K562 (cell line): Measurements from ENCODE around the gene SESN2. TPM values are rescaled to one million over a fixed set of nuclear protein-coding genes. Genes with fewer than 3 reads are reported as not detected.

Source experiments
- CLOCK ChIP-seq: fragments of 250-450 bp; sonication (Bioruptor Pico); IDR thresholded peaks from 2 replicates; pipeline ENCODE4 v1.4.0; 2020; ENCODE audit warnings: mild to moderate bottlenecking, moderate library complexity, borderline replicate concordance
- FOXJ2 ChIP-seq: fragments of 200-800 bp; sonication (Bioruptor generic); IDR thresholded peaks from 2 replicates; pipeline ENCODE4 v1.6.1; 2016; ENCODE audit warnings: missing genetic modification characterization, missing compliant biosample characterization
- FOXO4 ChIP-seq: fragments of 450-650 bp; formaldehyde crosslinking; IDR thresholded peaks from 2 replicates; pipeline ENCODE4 v1.4.0; 2020; ENCODE audit warnings: mild to moderate bottlenecking, moderate library complexity
- HNRNPUL1 ChIP-seq: fragments of 200-400 bp; formaldehyde crosslinking; IDR thresholded peaks from 2 replicates; pipeline ENCODE4 v1.6.1; 2017; ENCODE audit warnings: low read length
- MTA1 ChIP-seq: fragments of 450-650 bp; IDR thresholded peaks from 2 replicates; pipeline ENCODE4 v1.6.1; 2017; ENCODE audit warnings: borderline replicate concordance
- MYC ChIP-seq, 2 experiments: fragments of 250-450 bp in 1 of 2; sonication (Bioruptor Pico) in 1 of 2; IDR thresholded peaks; 2 replicates each; pipeline versions ENCODE4 v1.5.1 to v1.6.1; 2012 to 2021; ENCODE audit warnings: low read depth in 2 of 2, borderline replicate concordance in 1 of 2, improper control_type of control experiment in 1 of 2, low read length in 1 of 2, mild to moderate bottlenecking in 1 of 2, moderate library complexity in 1 of 2
- NEUROD1 ChIP-seq: fragments of 150-350 bp; IDR thresholded peaks from 2 replicates; pipeline ENCODE4 v1.6.1; 2014; ENCODE audit warnings: borderline replicate concordance, low read length, low read depth; ENCODE audit not compliant: partially characterized antibody
- NR2F6 ChIP-seq: fragments of 450-650 bp; formaldehyde crosslinking; IDR thresholded peaks from 2 replicates; pipeline ENCODE4 v1.4.0; 2020; ENCODE audit warnings: mild to moderate bottlenecking
- NR3C1 ChIP-seq: sonication (generic); formaldehyde crosslinking; IDR thresholded peaks from 2 replicates; pipeline ENCODE4 v1.8.1; 2022; ENCODE audit warnings: missing genetic modification reagents
- NR4A1 ChIP-seq, 2 experiments: fragments of 250-450 bp in 1 of 2; fragments of 450-650 bp in 1 of 2; sonication (Bioruptor Pico) in 1 of 2; IDR thresholded peaks; 2 replicates each; pipeline versions ENCODE4 v1.4.0 to v1.6.1; 2016 to 2020; ENCODE audit warnings: mild to moderate bottlenecking in 2 of 2, missing compliant biosample characterization in 1 of 2, missing genetic modification characterization in 1 of 2, moderate library complexity in 1 of 2
- POLR3G ChIP-seq: IDR thresholded peaks from 2 replicates; pipeline ENCODE4 v1.6.1; 2011; ENCODE audit not compliant: insufficient read length, insufficient replicate concordance; ENCODE audit errors: extremely low read depth
- PURB ChIP-seq: sonication (generic); formaldehyde crosslinking; IDR thresholded peaks from 2 replicates; pipeline ENCODE4 v1.9.0; 2021; ENCODE audit warnings: low read depth, mild to moderate bottlenecking, missing genetic modification reagents
- RFX7 ChIP-seq: fragments of 250-450 bp; sonication (Bioruptor Pico); IDR thresholded peaks from 2 replicates; pipeline ENCODE4 v1.5.1; 2021; ENCODE audit warnings: mild to moderate bottlenecking
- THRAP3 ChIP-seq: fragments of 450-650 bp; IDR thresholded peaks from 2 replicates; pipeline ENCODE4 v1.6.1; 2016; ENCODE audit warnings: mild to moderate bottlenecking, inconsistent platforms, borderline replicate concordance
- TSC22D4 ChIP-seq: fragments of 450-650 bp; IDR thresholded peaks from 2 replicates; pipeline ENCODE4 v1.6.1; 2016; ENCODE audit warnings: missing genetic modification characterization, missing biosample characterization, control low read depth
- ZBTB8A ChIP-seq: fragments of 450-650 bp; IDR thresholded peaks from 2 replicates; pipeline ENCODE4 v1.6.1; 2018; ENCODE audit warnings: mild to moderate bottlenecking, moderate library complexity; ENCODE audit not compliant: partially characterized antibody
- ZNF280A ChIP-seq: fragments of 450-650 bp; IDR thresholded peaks from 2 replicates; pipeline ENCODE4 v1.6.1; 2018; ENCODE audit warnings: mild to moderate bottlenecking, low read depth; ENCODE audit not compliant: partially characterized antibody
- ZNF395 ChIP-seq: fragments of 200-800 bp; sonication (Bioruptor generic); IDR thresholded peaks from 2 replicates; pipeline ENCODE4 v1.6.1; 2017; ENCODE audit warnings: missing genetic modification characterization, missing compliant biosample characterization
- polyA plus RNA-seq, 8 experiments: library from polyadenylated mRNA; depleted of rRNA in 4 of 8; stranded (reverse) in 5 of 8; unstranded in 3 of 8; fragments of >200 nt; fragmentation: Nextera tagmentation in 2 of 8; fragmentation: Illumina TruSeq in 1 of 8; extraction: Ambion mirVana in 2 of 8; extraction: Trizol in 1 of 8; gene quantifications; 2 replicates each; pipeline versions ENCODE4 v1.2.1 to v1.2.3, GENCODE V29; 2011 to 2014; ENCODE audit warnings: inconsistent platforms in 1 of 8, missing spikeins in 1 of 8
- total RNA-seq, 7 experiments: library from RNA; depleted of rRNA in 6 of 7; stranded (reverse); fragments of >200 nt in 6 of 7; fragmentation: Illumina TruSeq in 2 of 7; extraction: Trizol in 2 of 7; gene quantifications; 2 replicates each; pipeline versions ENCODE4 v1.2.1 to v1.2.3, GENCODE V29; 2011 to 2021; ENCODE audit warnings: low replicate concordance in 1 of 7

Gene SESN2
- total and polyA plus RNA-seq, 9 of the 15 experiments (the other 6 are each of a cell fraction or from before 2014, with no cell fraction given) = 3.7 to 71.3 (median 16.8) TPM

- TF ChIP-seq CLOCK (CRISPR knock-in tag) (no peak), RFX7 (no peak), MYC (IDR thresholded peaks at IDR 0.05; ENCODE audit: low read depth, low read length) (peak; percentile 60; the same call in 1 of the 2 replicates), MYC (CRISPR knock-in tag; IDR thresholded peaks at IDR 0.05; ENCODE audit: borderline replicate concordance, low read depth) (no peak), HNRNPUL1 (no peak), TSC22D4 (tag) (no peak), FOXJ2 (tag) (peak; percentile 86; the same call in 1 of the 2 replicates), MTA1 (peak; percentile 69; the same call in 1 of the 2 replicates), POLR3G (no peak), THRAP3 (no peak), ZBTB8A (no peak), NR2F6 (CRISPR knock-in tag) (0 out of 2 replicates have a peak, but pooled peaks have one; percentile 21), PURB (CRISPR knock-in tag) (no peak), ZNF280A (no peak), NEUROD1 (no peak), FOXO4 (CRISPR knock-in tag) (no peak), ZNF395 (no peak), NR3C1 (CRISPR knock-in tag) (no peak), NR4A1 (CRISPR knock-in tag; IDR thresholded peaks at IDR 0.05) (no peak), NR4A1 (tag; IDR thresholded peaks at IDR 0.05) (no peak)
These were observed 10.1 kb upstream of the SESN2 start (continued) for GRCh38 chr1:28249013-28249865.
